DND-41 (cell line): ENCODE data around the gene ST8SIA4.

Experiments used
- ATAC-seq: fragments of 200-7000 bp; cut with Tn5 transposase; 3 replicates; pipeline ENCODE4 v1.9.1; 2021; ENCODE audit warnings: low read depth; ENCODE audit not compliant: insufficient read depth
- DNase-seq: peaks from one replicate; pipeline ENCODE4 v3.0.0-alpha.2; 2020
- H2AFZ ChIP-seq: 2 replicates; pipeline ENCODE4 v1.6.0; 2012; ENCODE audit warnings: low read depth, low read length
- H3K27ac ChIP-seq: 2 replicates; pipeline ENCODE4 v1.5.1; 2012; ENCODE audit warnings: low read length, inconsistent platforms
- H3K27me3 ChIP-seq: fragments of 200-600 bp; sonication (generic); 2 replicates; pipeline ENCODE4 v1.6.0; 2012; ENCODE audit warnings: low read length, mild to moderate bottlenecking, inconsistent platforms; ENCODE audit not compliant: insufficient read depth, poor library complexity
- H3K36me3 ChIP-seq: 2 replicates; pipeline ENCODE4 v1.5.1; 2012; ENCODE audit warnings: low read length, inconsistent platforms; ENCODE audit not compliant: insufficient read depth
- H3K4me1 ChIP-seq: 2 replicates; pipeline ENCODE4 v1.5.1; 2012; ENCODE audit warnings: mild to moderate bottlenecking, low read length; ENCODE audit not compliant: insufficient read depth
- H3K4me2 ChIP-seq: 2 replicates; pipeline ENCODE4 v1.6.0; 2012; ENCODE audit warnings: mild to moderate bottlenecking, moderate library complexity, low read length, inconsistent platforms; ENCODE audit not compliant: insufficient read depth
- H3K4me3 ChIP-seq, 2 experiments: fragments of 200-600 bp in 1 of 2; shearing (Covaris generic) in 1 of 2; 2 replicates each; pipeline ENCODE4 v1.5.1; 2012 to 2016; ENCODE audit warnings: inconsistent platforms in 2 of 2, low read length in 2 of 2, mild to moderate bottlenecking in 2 of 2, low read depth in 1 of 2, moderate library complexity in 1 of 2
- H3K79me2 ChIP-seq: 2 replicates; pipeline ENCODE4 v1.6.0; 2012; ENCODE audit warnings: low read length, inconsistent platforms; ENCODE audit not compliant: insufficient read depth
- H3K9ac ChIP-seq: 2 replicates; pipeline ENCODE4 v1.6.0; 2012; ENCODE audit warnings: low read depth, mild to moderate bottlenecking, inconsistent platforms, low read length, moderate library complexity
- H3K9me3 ChIP-seq: 2 replicates; pipeline ENCODE4 v1.5.1; 2012; ENCODE audit warnings: low read length, moderate library complexity, mild to moderate bottlenecking, inconsistent platforms; ENCODE audit not compliant: insufficient read depth, severe bottlenecking
- H4K20me1 ChIP-seq: 2 replicates; pipeline ENCODE4 v1.6.0; 2012; ENCODE audit warnings: low read length; ENCODE audit not compliant: insufficient read depth
- EZH2 ChIP-seq: IDR thresholded peaks from 3 replicates; pipeline ENCODE4 v1.6.1; 2012; ENCODE audit warnings: borderline replicate concordance, low read depth, mild to moderate bottlenecking, moderate library complexity, low read length, inconsistent platforms; ENCODE audit not compliant: severe bottlenecking
- TF ChIP-seq, protein P1 (sequence below): IDR thresholded peaks from 2 replicates; pipeline ENCODE4 v1.5.1; 2012; ENCODE audit warnings: borderline replicate concordance, low read length, moderate library complexity, mild to moderate bottlenecking; ENCODE audit not compliant: poor library complexity, severe bottlenecking; ENCODE audit errors: extremely low read depth

ST8SIA4 gene

GRCh38 chr5:100818340-100818739, 84.7 kb downstream of the ST8SIA4 start:
- no peak for ATAC-seq
- Histone ChIP-seq H3K9ac (no peak overlapping the region), H3K27me3 (no peaks in the 10 kb centered on the region), H3K9me3 (no peaks in the 10 kb centered on the region), H3K36me3 (peaks cover 49% of the 10 kb centered on the region), H3K4me3 (no peak overlapping the region), H3K79me2 (peaks cover 61% of the 10 kb centered on the region), H3K4me1 (no peaks in the 10 kb centered on the region), H2AFZ (no peak overlapping the region), H4K20me1 (no peaks in the 10 kb centered on the region), H3K27ac (no peak overlapping the region), H3K4me2 (no peak overlapping the region)
- DNase-seq, result no peak
- TF ChIP-seq, protein P1, sequence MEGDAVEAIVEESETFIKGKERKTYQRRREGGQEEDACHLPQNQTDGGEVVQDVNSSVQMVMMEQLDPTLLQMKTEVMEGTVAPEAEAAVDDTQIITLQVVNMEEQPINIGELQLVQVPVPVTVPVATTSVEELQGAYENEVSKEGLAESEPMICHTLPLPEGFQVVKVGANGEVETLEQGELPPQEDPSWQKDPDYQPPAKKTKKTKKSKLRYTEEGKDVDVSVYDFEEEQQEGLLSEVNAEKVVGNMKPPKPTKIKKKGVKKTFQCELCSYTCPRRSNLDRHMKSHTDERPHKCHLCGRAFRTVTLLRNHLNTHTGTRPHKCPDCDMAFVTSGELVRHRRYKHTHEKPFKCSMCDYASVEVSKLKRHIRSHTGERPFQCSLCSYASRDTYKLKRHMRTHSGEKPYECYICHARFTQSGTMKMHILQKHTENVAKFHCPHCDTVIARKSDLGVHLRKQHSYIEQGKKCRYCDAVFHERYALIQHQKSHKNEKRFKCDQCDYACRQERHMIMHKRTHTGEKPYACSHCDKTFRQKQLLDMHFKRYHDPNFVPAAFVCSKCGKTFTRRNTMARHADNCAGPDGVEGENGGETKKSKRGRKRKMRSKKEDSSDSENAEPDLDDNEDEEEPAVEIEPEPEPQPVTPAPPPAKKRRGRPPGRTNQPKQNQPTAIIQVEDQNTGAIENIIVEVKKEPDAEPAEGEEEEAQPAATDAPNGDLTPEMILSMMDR, result no peak
- TF ChIP-seq EZH2, result no peak

DNA sequence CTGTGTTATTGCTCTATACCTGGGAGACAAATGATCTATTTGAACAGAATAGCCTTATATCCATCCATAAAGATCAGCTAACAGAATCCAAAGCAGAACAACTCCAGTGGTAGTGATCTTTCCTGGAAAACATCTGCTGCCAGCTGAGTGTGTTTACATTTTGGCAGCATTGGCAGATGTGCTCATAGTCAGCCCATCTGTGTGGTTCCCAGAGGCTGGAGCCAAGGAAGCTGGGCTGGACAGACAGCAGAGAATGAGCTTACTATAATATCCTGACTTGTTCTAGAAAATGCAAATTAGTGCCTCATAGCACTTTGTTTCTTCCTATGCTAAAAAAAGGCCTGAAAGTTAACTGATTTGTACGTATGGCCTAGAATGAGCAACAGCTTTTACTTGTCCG, 99.7 kb downstream of the ST8SIA4 start:
- DNase-seq, result no peak
- no peaks in the 10 kb centered on the region for H3K4me1 ChIP-seq
- H3K36me3 ChIP-seq, result peaks cover 13% of the 10 kb centered on the region; the same call in 1 of the 2 replicates
- no peaks in the 10 kb centered on the region for H4K20me1 ChIP-seq
- no peak overlapping the region for H3K27ac ChIP-seq
- no peak overlapping the region for H2AFZ ChIP-seq
- H3K27me3 ChIP-seq, result no peaks in the 10 kb centered on the region
- no peak for TF ChIP-seq EZH2
- peaks cover 7% of the 10 kb centered on the region for H3K9me3 ChIP-seq
- ATAC-seq, result no peak; the same call in 2 of the 3 replicates
- H3K79me2 ChIP-seq, result no peaks in the 10 kb centered on the region
- H3K4me2 ChIP-seq, result no peak overlapping the region
- H3K9ac ChIP-seq, result no peak overlapping the region
- H3K4me3 ChIP-seq, result no peak overlapping the region

- ATAC-seq (no peak), DNase-seq (no peak)
- Histone ChIP-seq H3K27ac (no peak overlapping the region), H3K4me1 (no peaks in the 10 kb centered on the region), H3K4me3 (no peak overlapping the region), H3K79me2 (no peaks in the 10 kb centered on the region), H4K20me1 (no peaks in the 10 kb centered on the region), H3K4me2 (no peak overlapping the region), H2AFZ (no peak overlapping the region), H3K27me3 (no peaks in the 10 kb centered on the region), H3K9ac (no peak overlapping the region), H3K36me3 (0 out of 2 replicates have a peak, but pooled peaks cover 3% of the 10 kb centered on the region), H3K9me3 (peaks cover 7% of the 10 kb centered on the region)
- TF ChIP-seq EZH2, result no peak
- TF ChIP-seq, protein P1, result no peak
These were observed 100.9 kb downstream of the ST8SIA4 start for GRCh38 chr5:100802208-100802607.

- Histone ChIP-seq H3K27me3 (no peaks in the 10 kb centered on the region), H3K4me1 (no peaks in the 10 kb centered on the region), H3K27ac (no peak overlapping the region), H3K9me3 (peaks cover 7% of the 10 kb centered on the region), H3K36me3 (no peaks in the 10 kb centered on the region), H3K79me2 (no peaks in the 10 kb centered on the region), H3K4me3 (no peak overlapping the region), H2AFZ (no peak overlapping the region), H3K9ac (no peak overlapping the region), H4K20me1 (no peaks in the 10 kb centered on the region), H3K4me2 (no peak overlapping the region)
- ATAC-seq, result no peak
- DNase-seq, result no peak
- TF ChIP-seq, protein P1, result no peak
- TF ChIP-seq EZH2, result no peak
These were observed 102.5 kb downstream of the ST8SIA4 start for GRCh38 chr5:100800562-100800961.
